ENCODE data around the gene BMI1.

DNA sequence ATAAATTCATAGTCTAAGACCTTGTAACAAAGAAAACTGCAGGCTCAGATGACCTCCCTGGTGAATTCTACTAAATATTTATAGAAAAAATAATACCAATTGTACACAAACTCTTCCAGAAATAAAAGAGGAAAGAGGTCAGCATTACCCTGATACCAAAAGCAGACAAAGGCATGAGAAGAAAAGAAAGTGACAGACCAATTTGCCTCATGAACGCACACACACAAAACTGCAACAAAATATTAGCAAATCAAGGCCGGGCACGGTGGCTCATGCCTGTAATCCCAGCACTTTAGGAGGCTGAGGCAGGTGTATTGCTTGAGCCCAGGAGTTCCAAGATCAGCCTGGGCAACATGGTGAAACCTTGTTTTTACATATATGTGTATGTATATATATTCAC, 17.4 kb upstream of the BMI1 start:
- TF ChIP-seq CTCF (IDR thresholded peaks at IDR 0.05) (no peak), POLR2A (IDR thresholded peaks at IDR 0.05) (no peak)

Measured in esophagus squamous epithelium (tissue), 4 donors.